Common myeloid progenitor, CD34-positive (primary cell): ENCODE data around the gene KIRREL3.

Experiments used
- CTCF ChIA-PET: fragments of 350-600 bp; sonication (Branson Sonifier 250); formaldehyde crosslinking; loops from one replicate; lab custom pipeline; 2021; ENCODE audit warnings: antibody characterized with exemption; lab: Charles Lee
- POLR2A ChIA-PET: fragments of 350-600 bp; sonication (Branson Sonifier 250); formaldehyde crosslinking; loops from one replicate; lab custom pipeline; 2021; ENCODE audit warnings: antibody characterized with exemption; lab: Charles Lee
- DNase-seq, 3 donors: peaks; one replicate each; pipeline versions ENCODE4 v3.0.0 to v3.0.0-alpha.2; 2013
- H3K27ac ChIP-seq, 2 experiments: 1 replicate in 1 of 2; 2 replicates in 1 of 2; pipeline ENCODE4 v1.7.0; 2013; ENCODE audit warnings: inconsistent platforms in 2 of 2, low read length in 2 of 2, mild to moderate bottlenecking in 2 of 2, low read depth in 1 of 2, moderate library complexity in 1 of 2; ENCODE audit not compliant: severe bottlenecking in 2 of 2, insufficient read depth in 1 of 2, poor library complexity in 1 of 2
- H3K27me3 ChIP-seq, 5 experiments: replicated peaks in 2 of 5; 1 replicate in 3 of 5; 2 replicates in 2 of 5; pipeline versions ENCODE4 v1.6.1 to v1.7.0; 2013; ENCODE audit warnings: low read length in 4 of 5, mild to moderate bottlenecking in 2 of 5, moderate library complexity in 2 of 5, inconsistent platforms in 1 of 5; ENCODE audit not compliant: insufficient read depth in 5 of 5, control insufficient read depth in 4 of 5
- H3K36me3 ChIP-seq, 4 experiments: 1 replicate in 2 of 4; 2 replicates in 2 of 4; pipeline versions ENCODE4 v1.6.1 to v1.7.0; 2013; ENCODE audit warnings: low read length in 3 of 4, control low read depth in 1 of 4, mild to moderate bottlenecking in 1 of 4; ENCODE audit not compliant: control insufficient read depth in 4 of 4, insufficient read depth in 4 of 4
- H3K4me1 ChIP-seq, 4 experiments: 1 replicate in 3 of 4; 2 replicates in 1 of 4; pipeline versions ENCODE4 v1.6.1 to v1.7.1; 2013; ENCODE audit warnings: low read length in 3 of 4, mild to moderate bottlenecking in 3 of 4, control low read depth in 1 of 4, inconsistent platforms in 1 of 4, moderate library complexity in 1 of 4; ENCODE audit not compliant: control insufficient read depth in 4 of 4, insufficient read depth in 4 of 4; ENCODE audit errors: control extremely low read depth in 1 of 4
- H3K4me3 ChIP-seq, 7 experiments: 1 replicate in 4 of 7; 2 replicates in 3 of 7; pipeline versions ENCODE4 v1.5.1 to v1.7.0; 2013; ENCODE audit warnings: mild to moderate bottlenecking in 7 of 7, low read length in 6 of 7, moderate library complexity in 6 of 7, inconsistent platforms in 2 of 7, low read depth in 2 of 7, control low read depth in 1 of 7; ENCODE audit not compliant: insufficient read depth in 4 of 7, control insufficient read depth in 1 of 7; ENCODE audit errors: extremely low read depth in 1 of 7
- H3K9me3 ChIP-seq, 5 experiments: 1 replicate in 4 of 5; 2 replicates in 1 of 5; pipeline versions ENCODE4 v1.6.1 to v1.7.1; 2013; ENCODE audit warnings: low read length in 4 of 5, mild to moderate bottlenecking in 2 of 5, inconsistent platforms in 1 of 5, low read depth in 1 of 5, moderate library complexity in 1 of 5; ENCODE audit not compliant: control insufficient read depth in 4 of 5, insufficient read depth in 2 of 5; ENCODE audit errors: control extremely low read depth in 1 of 5
- WGBS: methylation state at CpG from one replicate; pipeline ENCODE4 v1.1.5; 2013; ENCODE audit not compliant: insufficient coverage; 5-methylcytosine and 5-hydroxymethylcytosine counted together

Gene KIRREL3

DNA sequence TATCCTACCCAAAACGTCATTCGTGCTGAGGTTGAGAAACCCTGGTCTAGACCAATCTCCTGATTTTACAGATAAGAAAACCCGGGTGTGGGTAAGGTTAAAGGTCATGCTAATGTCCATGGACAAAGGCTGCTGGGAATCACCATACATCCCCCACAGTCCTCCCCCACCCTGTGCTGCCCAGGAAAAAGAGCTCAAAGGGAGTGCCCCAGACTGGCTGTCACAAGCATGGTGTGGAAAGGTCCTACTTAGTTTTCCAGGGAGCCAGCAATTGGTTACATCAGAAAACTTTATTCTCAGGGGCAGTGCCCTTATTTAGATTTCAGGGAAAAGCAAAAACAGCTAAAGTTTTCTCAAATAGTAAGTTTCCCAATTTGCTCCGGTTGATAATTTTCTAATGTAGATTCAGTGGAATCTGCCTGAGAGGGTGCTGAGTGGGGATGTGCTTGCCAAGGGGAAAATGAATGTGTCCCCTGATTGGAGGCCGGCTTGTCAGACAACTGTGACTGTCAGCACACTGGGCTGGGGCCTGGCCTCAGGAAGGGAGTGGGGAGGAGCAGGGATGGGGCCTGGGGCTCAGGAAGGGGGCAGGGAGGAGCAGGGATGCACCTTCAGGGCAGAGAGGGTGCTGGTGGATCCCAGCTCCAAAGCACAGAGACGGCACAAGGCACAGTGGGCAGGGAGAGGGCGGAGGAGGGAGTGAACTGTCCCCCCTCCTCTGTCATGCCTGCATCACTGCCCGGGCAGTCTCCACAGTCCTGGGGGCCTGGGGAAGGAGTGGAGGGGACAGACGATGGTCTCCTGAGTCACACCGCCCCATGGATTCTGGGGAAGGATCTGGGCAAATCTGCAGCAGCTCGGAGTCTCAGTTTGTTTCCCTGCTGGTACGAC lies 263.6 kb downstream of the KIRREL3 start:
- DNase-seq, result no peak
- no peak overlapping the region for H3K27ac ChIP-seq
- no peaks in the 10 kb centered on the region for H3K9me3 ChIP-seq
- H3K4me3 ChIP-seq, result no peak overlapping the region
- no peaks in the 10 kb centered on the region for H3K4me1 ChIP-seq
- peaks cover 0 to 11% (median 3%) of the 10 kb centered on the region in 5 experiments for H3K27me3 ChIP-seq
- no peaks in the 10 kb centered on the region for H3K36me3 ChIP-seq
- ChIA-PET POLR2A (no interaction called here), CTCF (interaction anchor here (0.8 kb wide), 1 partner anchor 20 kb away, joined by 3 read pairs; no protein-coding TSS in a partner anchor)
- WGBS, result 79% methylated on average over 9 of the region's 12 CpGs

DNA sequence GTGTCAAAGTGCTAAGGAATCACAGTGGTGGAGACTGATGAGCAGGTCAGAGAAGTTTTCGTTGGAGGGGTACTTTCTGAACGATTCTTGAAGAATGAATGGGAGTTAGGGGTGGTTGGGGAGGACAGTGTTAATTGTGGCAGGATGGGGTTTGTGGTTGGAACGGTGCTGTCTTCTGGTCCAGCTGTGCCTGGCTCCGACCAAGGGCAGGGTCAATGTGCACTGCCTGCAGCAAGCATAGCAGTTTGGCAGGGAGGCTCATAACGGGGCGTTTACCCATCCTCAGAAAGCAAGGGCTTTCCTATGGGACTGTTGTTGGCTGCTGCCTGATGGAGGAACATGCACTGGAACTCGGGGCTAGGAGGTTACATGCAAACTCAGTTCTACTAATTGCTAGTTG lies 265.8 kb downstream of the KIRREL3 start:
- H3K9me3 ChIP-seq, result no peaks in the 10 kb centered on the region
- DNase-seq, result no peak
- H3K4me3 ChIP-seq, result no peak overlapping the region
- no peaks in the 10 kb centered on the region for H3K4me1 ChIP-seq
- 76% methylated on average over 7 of the region's 7 CpGs for WGBS
- POLR2A ChIA-PET, result no interaction called here
- no peaks in the 10 kb centered on the region for H3K36me3 ChIP-seq
- no peak overlapping the region for H3K27ac ChIP-seq
- peaks cover 0 to 15% (median 4%) of the 10 kb centered on the region in 5 experiments for H3K27me3 ChIP-seq
- CTCF ChIA-PET, result no interaction called here

DNA sequence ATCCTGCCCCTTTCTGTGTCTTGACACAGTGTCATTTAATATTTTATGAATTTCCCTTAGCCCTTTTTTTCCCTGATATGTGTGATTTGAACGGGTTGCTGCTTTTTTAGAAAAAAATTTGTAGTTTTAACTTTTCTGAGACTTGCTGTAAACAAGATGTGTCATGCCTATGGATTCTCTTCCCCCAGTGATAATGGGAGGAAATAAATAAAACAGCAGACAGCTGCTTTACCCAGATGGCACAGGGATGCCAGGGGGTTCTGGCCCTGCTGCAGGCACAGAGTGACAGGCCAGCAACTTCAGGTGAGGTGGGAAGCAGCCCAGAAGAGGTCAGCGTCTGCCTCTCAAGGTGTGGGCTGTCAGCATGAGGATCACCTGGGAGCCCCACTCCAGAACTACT lies 266.9 kb downstream of the KIRREL3 start:
- Histone ChIP-seq H3K4me1 (no peaks in the 10 kb centered on the region), H3K27me3 (peaks cover 0 to 17% (median 4%) of the 10 kb centered on the region in 5 experiments), H3K27ac (no peak overlapping the region), H3K4me3 (no peak overlapping the region), H3K9me3 (no peaks in the 10 kb centered on the region), H3K36me3 (no peaks in the 10 kb centered on the region)
- ChIA-PET POLR2A (no interaction called here), CTCF (no interaction called here)
- WGBS, result 100% methylated on average over 1 of the region's 2 CpGs
- DNase-seq, result no peak

DNA sequence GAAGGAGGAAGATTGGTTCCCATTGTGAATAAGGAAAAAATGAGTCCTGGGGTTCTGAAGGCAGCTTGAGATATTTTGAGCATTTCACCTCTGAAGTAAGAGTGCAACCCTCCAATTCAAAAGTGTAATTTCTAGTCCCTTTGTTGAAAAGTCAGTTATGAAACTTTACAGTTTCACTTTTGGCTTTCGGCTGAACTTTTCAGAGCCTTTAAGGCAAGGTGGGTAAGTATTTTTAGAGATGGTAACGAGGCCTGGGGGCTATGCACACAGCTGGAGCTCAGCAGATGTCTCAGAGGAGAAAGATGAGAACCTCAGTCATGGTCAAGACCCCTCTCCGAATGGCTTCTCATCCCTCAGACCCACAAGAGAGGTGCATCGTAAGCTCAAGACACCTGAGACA lies 267.6 kb downstream of the KIRREL3 start:
- peaks cover 0 to 17% (median 4%) of the 10 kb centered on the region in 5 experiments for H3K27me3 ChIP-seq
- CTCF ChIA-PET, result interaction anchor here (1.2 kb wide), 1 partner anchor 12 kb away, joined by 3 read pairs; no protein-coding TSS in a partner anchor
- H3K27ac ChIP-seq, result no peak overlapping the region
- H3K4me1 ChIP-seq, result no peaks in the 10 kb centered on the region
- DNase-seq, result no peak
- no peak overlapping the region for H3K4me3 ChIP-seq
- POLR2A ChIA-PET, result no interaction called here
- no peaks in the 10 kb centered on the region for H3K9me3 ChIP-seq
- WGBS, result 100% methylated on average over 2 of the region's 4 CpGs
- H3K36me3 ChIP-seq, result no peaks in the 10 kb centered on the region

DNA sequence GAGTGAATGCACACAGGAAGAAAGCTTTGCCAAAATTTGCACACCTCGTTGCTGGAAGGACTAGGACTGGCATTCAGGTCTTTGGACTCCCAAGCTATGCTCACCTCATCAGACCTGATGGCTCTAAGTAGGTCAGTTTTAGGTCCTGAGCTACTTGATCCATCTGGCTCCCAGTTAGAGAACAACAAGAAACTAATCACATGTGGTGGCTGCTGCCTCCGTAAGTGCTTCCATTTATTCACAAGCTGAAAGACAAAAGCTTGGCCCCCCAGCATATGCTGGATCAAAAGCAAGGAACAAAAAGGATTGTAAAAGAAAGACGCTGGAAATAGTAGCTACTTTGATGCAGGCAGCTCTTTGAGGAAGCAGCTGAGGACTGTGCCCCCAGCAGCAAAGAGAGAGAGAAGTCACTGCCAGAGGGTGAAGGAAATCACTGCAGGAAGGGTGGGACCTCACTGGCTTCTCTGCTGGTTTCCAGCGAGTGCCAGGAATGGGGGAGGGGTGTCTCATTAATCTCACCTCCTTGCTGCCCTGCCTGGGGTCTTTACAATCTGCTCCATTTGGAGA lies 268.9 kb downstream of the KIRREL3 start:
- Histone ChIP-seq H3K4me1 (no peaks in the 10 kb centered on the region), H3K4me3 (no peak overlapping the region), H3K27ac (no peak overlapping the region), H3K27me3 (peaks cover 0 to 11% (median 4%) of the 10 kb centered on the region in 5 experiments), H3K36me3 (no peaks in the 10 kb centered on the region), H3K9me3 (no peaks in the 10 kb centered on the region)
- ChIA-PET POLR2A (no interaction called here), CTCF (interaction anchor here (0.7 to 1.6 kb wide), 3 partner anchors 11 to 15 kb away, joined by 3 to 5 read pairs (median 3); no protein-coding TSS in a partner anchor)
- 33% methylated on average over 2 of the region's 4 CpGs for WGBS
- peak in 1 of 3 donors; percentile 7 for DNase-seq

DNA sequence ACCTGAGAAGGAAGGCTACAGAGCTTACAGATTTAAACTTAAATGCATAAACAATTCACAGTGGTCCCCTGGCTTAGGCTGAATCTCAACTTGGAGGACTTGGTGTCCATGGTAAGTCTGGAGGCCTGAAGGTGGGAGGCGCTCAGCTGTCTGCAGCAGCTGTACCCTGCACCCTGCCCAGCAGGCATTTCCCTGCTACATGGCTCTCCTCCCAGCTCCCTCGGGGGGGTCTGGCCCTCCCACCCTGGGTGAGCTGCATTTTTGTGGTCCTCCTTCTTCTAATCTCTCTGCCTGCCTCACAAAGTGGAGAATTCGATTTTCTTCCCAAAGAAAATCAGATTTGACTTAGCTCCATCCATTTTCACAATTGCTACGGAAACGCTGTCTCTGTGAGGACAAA lies 273.2 kb downstream of the KIRREL3 start:
- DNase-seq, result no peak
- POLR2A ChIA-PET, result interaction anchor here (0.6 kb wide), 1 partner anchor 205 kb away, joined by 3 read pairs; no protein-coding TSS in a partner anchor
- H3K36me3 ChIP-seq, result no peaks in the 10 kb centered on the region
- no peak overlapping the region for H3K4me3 ChIP-seq
- 98% methylated on average over 5 of the region's 5 CpGs for WGBS
- no peaks in the 10 kb centered on the region for H3K4me1 ChIP-seq
- peaks cover 0 to 8% (median 0%) of the 10 kb centered on the region in 5 experiments for H3K27me3 ChIP-seq
- CTCF ChIA-PET, result interaction anchor here (1.1 kb wide), 1 partner anchor 11 kb away, joined by 3 read pairs; no protein-coding TSS in a partner anchor
- H3K9me3 ChIP-seq, result peaks cover 0 to 2% (median 0%) of the 10 kb centered on the region in 5 experiments
- no peak overlapping the region for H3K27ac ChIP-seq

DNA sequence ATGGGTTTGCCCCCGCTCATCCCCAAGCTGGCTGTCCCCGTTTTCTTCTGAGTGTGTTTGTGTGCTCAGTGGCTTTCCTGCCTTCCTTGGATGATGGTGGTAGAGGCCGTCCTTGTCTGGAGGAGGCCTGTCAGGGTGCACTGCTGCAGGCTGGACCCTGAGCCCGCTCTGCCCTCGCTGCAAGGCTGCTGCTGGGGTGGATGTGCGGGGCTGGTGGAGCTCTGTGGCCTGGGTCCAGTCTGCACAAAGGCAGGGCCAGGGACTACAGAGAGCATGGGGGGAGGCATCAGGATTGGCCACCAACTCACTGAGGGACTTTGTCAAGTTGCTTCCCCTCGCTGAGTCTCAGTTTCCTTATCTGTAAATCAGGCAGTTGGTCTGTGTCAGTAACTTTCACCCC lies 275.0 kb downstream of the KIRREL3 start:
- CTCF ChIA-PET, result no interaction called here
- Histone ChIP-seq H3K4me1 (no peaks in the 10 kb centered on the region), H3K4me3 (no peak overlapping the region), H3K36me3 (no peaks in the 10 kb centered on the region), H3K27me3 (peaks cover 0 to 8% (median 0%) of the 10 kb centered on the region in 5 experiments), H3K9me3 (peaks cover 0 to 2% (median 0%) of the 10 kb centered on the region in 5 experiments), H3K27ac (no peak overlapping the region)
- 83% methylated on average over 7 of the region's 7 CpGs for WGBS
- DNase-seq, result no peak
- POLR2A ChIA-PET, result no interaction called here
